Lower leg skin (tissue), 3 donors: ENCODE measurements around the gene DPPA4.

Source experiments
- POLR2A ChIP-seq, 2 donors: fragments of 450-650 bp; IDR thresholded peaks; one replicate each; pipeline ENCODE4 v1.6.1; 2016 to 2017; ENCODE audit warnings: antibody characterized with exemption in 2 of 2, mild to moderate bottlenecking in 1 of 2, moderate library complexity in 1 of 2
- TF ChIP-seq, protein P1 (sequence below), 3 donors: fragments of 450-650 bp; IDR thresholded peaks; one replicate each; pipeline ENCODE4 v1.5.1; 2016; ENCODE audit warnings: antibody characterized with exemption in 3 of 3, mild to moderate bottlenecking in 3 of 3, moderate library complexity in 2 of 3

DNA sequence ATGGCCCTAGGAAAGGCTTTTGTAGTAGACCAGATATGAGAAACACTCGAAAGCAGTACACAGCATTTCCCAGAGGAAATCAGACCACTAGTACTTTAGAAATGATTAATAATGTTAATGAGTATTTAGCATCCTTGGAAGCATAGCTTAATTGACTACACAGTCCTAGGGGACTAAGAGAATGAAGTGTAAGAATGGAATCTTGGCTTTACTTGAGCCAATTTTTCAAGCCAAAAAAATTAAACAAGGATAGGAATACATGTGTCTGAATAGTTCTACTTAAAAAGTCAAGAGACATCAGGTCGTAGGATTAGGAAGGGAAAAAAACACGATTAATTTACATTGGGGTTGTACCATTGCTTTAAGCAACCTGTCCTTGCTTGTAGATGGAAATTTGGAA lies 59.2 kb downstream of the DPPA4 start:
- TF ChIP-seq, protein P1, sequence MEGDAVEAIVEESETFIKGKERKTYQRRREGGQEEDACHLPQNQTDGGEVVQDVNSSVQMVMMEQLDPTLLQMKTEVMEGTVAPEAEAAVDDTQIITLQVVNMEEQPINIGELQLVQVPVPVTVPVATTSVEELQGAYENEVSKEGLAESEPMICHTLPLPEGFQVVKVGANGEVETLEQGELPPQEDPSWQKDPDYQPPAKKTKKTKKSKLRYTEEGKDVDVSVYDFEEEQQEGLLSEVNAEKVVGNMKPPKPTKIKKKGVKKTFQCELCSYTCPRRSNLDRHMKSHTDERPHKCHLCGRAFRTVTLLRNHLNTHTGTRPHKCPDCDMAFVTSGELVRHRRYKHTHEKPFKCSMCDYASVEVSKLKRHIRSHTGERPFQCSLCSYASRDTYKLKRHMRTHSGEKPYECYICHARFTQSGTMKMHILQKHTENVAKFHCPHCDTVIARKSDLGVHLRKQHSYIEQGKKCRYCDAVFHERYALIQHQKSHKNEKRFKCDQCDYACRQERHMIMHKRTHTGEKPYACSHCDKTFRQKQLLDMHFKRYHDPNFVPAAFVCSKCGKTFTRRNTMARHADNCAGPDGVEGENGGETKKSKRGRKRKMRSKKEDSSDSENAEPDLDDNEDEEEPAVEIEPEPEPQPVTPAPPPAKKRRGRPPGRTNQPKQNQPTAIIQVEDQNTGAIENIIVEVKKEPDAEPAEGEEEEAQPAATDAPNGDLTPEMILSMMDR (IDR thresholded peaks at IDR 0.05) = no peak
- no peak for TF ChIP-seq POLR2A (IDR thresholded peaks at IDR 0.05)
